Stomach (tissue), 9 donors: ENCODE data around the gene GPC5. TPM values are rescaled to one million over a fixed set of nuclear protein-coding genes. Genes with fewer than 3 reads are reported as not detected.

Experiments used
- DNase-seq, 2 donors: peaks; one replicate each; pipeline versions ENCODE4 v3.0.0 to v3.0.0-alpha.2; 2013 to 2019
- H3K27ac ChIP-seq, 5 donors: fragments of 200-600 bp in 4 of 5; sonication (generic) in 4 of 5; one replicate each; pipeline ENCODE4 v1.5.1; 2013 to 2019; ENCODE audit warnings: mild to moderate bottlenecking in 1 of 5, moderate library complexity in 1 of 5
- H3K27me3 ChIP-seq, 3 donors: fragments of 200-600 bp; sonication (generic); one replicate each; pipeline ENCODE4 v1.5.1; 2017 to 2019; ENCODE audit warnings: mixed run types in 1 of 3
- H3K36me3 ChIP-seq, 4 donors: fragments of 200-600 bp; sonication (generic); 1 replicate in 3 of 4; 2 replicates in 1 of 4; pipeline ENCODE4 v1.5.1; 2016 to 2019
- H3K4me1 ChIP-seq, 4 donors: fragments of 200-600 bp; sonication (generic); one replicate each; pipeline ENCODE4 v1.5.1; 2016 to 2019
- H3K4me3 ChIP-seq, 4 donors: fragments of 200-600 bp; sonication (generic) in 3 of 4; one replicate each; pipeline ENCODE4 v1.5.1; 2016 to 2019; ENCODE audit warnings: mild to moderate bottlenecking in 1 of 4
- H3K9me3 ChIP-seq, 4 donors: fragments of 200-600 bp; sonication (generic); one replicate each; pipeline ENCODE4 v1.5.1; 2016 to 2019
- EP300 ChIP-seq: sonication (generic); formaldehyde crosslinking; IDR thresholded peaks from one replicate; pipeline ENCODE4 v1.6.1; 2017; ENCODE audit warnings: antibody characterized with exemption
- POLR2A ChIP-seq, 4 donors: fragments of 450-650 bp; IDR thresholded peaks; one replicate each; pipeline ENCODE4 v1.6.1; 2016; ENCODE audit warnings: antibody characterized with exemption in 4 of 4, control low read depth in 2 of 4, mild to moderate bottlenecking in 1 of 4, moderate library complexity in 1 of 4
- POLR2AphosphoS5 ChIP-seq, 3 donors: sonication (generic); formaldehyde crosslinking; IDR thresholded peaks; one replicate each; pipeline ENCODE4 v1.6.1; 2016; ENCODE audit warnings: antibody characterized with exemption in 3 of 3
- WGBS, 5 donors: extraction: QIAGEN DNeasy Blood & Tissue Kit in 3 of 5; methylation state at CpG; one replicate each; pipeline versions ENCODE4 v1.1.5 to v1.1.7; 2013 to 2018; 5-methylcytosine and 5-hydroxymethylcytosine counted together
- intact Hi-C: fragments of 100-400 bp; cut with DNase I; formaldehyde crosslinking; loops from one replicate; pipeline ENCODE4 v1.15.1; 2023; ENCODE audit warnings: low total_unique reads
- polyA plus RNA-seq, 3 donors: library from polyadenylated mRNA; stranded (reverse); fragments of 200-250 nt; gene quantifications; one replicate each; pipeline ENCODE4 v1.2.3, GENCODE V29; 2013
- total RNA-seq, 5 donors: library from RNA; depleted of rRNA; stranded (reverse); fragments of >200 nt; gene quantifications; one replicate each; pipeline versions ENCODE4 v1.1.0 to v1.2.3, GENCODE V29; 2014 to 2016
- TF ChIP-seq, protein P1 (sequence below), 7 experiments: fragments of 450-650 bp in 4 of 7; fragments of 200-600 bp in 3 of 7; sonication (generic) in 3 of 7; IDR thresholded peaks; one replicate each; pipeline ENCODE4 v1.5.1; 2016 to 2019; ENCODE audit warnings: antibody characterized with exemption in 7 of 7, control low read depth in 2 of 7, mild to moderate bottlenecking in 1 of 7
- donor health status: healthy with polysubstance abuse.
- donor health status: Bipolar disorder and iron deficiency.
- donor health status: healthy.

Gene GPC5
- total and polyA plus RNA-seq, 8 donors = 0.87 to 2.8 TPM; not detected in 6

DNA sequence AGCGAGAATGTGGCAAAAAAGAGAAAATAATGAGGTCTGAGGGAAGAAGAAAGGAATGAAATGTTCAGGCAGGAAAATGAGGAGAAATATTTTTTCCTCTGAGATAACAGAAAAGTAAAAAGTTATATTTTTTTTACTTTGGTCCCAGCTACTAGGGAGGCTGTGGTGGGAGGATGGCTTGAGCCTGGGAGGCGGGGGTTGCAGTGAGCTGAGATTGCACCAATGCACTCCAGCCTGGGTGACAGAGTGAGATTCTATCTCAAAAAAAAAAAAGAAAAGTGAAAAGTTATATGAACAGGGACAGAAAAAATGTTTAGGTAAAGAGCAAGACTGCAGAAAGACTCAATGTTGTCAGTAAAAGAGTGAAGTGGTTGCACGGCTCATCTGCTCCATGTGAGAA lies 1224.5 kb downstream of the GPC5 start:
- no peak overlapping the region for H3K27ac ChIP-seq
- no peak overlapping the region for H3K4me3 ChIP-seq
- 72 to 90% (median 84%) methylated on average over 3 of the region's 3 CpGs for WGBS, 5 donors
- intact Hi-C loops = no loop called here
- no peaks in the 10 kb centered on the region for H3K36me3 ChIP-seq
- H3K9me3 ChIP-seq = no peaks in the 10 kb centered on the region
- no peaks in the 10 kb centered on the region for H3K27me3 ChIP-seq
- DNase-seq = no peak
- H3K4me1 ChIP-seq = no peaks in the 10 kb centered on the region
- TF ChIP-seq POLR2AphosphoS5 (IDR thresholded peaks at IDR 0.05) (no peak), POLR2A (IDR thresholded peaks at IDR 0.05) (no peak), EP300 (no peak)
- TF ChIP-seq, protein P1, sequence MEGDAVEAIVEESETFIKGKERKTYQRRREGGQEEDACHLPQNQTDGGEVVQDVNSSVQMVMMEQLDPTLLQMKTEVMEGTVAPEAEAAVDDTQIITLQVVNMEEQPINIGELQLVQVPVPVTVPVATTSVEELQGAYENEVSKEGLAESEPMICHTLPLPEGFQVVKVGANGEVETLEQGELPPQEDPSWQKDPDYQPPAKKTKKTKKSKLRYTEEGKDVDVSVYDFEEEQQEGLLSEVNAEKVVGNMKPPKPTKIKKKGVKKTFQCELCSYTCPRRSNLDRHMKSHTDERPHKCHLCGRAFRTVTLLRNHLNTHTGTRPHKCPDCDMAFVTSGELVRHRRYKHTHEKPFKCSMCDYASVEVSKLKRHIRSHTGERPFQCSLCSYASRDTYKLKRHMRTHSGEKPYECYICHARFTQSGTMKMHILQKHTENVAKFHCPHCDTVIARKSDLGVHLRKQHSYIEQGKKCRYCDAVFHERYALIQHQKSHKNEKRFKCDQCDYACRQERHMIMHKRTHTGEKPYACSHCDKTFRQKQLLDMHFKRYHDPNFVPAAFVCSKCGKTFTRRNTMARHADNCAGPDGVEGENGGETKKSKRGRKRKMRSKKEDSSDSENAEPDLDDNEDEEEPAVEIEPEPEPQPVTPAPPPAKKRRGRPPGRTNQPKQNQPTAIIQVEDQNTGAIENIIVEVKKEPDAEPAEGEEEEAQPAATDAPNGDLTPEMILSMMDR (IDR thresholded peaks at IDR 0.05) = no peak

DNA sequence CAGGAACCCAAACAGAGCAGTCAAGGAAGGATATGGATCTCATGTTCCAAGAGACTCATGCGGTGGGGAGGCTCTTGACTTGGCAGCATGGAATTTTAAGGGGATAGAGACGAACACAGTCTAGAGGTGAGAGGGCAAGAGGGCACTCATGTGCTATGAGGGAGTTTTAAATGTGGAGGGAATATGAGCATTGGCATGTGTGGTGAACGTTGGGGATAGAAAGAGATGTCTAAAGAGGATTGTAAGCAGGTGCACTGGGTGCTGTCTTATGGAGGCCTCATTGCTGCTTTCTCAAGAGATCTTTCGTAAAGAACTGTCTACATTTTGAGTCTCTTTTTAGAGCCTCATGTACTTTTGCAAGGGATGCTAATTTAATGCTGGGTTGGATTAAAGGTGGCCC lies 1227.9 kb downstream of the GPC5 start:
- Histone ChIP-seq H3K4me1 (no peaks in the 10 kb centered on the region), H3K9me3 (no peaks in the 10 kb centered on the region), H3K4me3 (no peak overlapping the region), H3K27ac (no peak overlapping the region), H3K27me3 (no peaks in the 10 kb centered on the region), H3K36me3 (no peaks in the 10 kb centered on the region)
- TF ChIP-seq POLR2AphosphoS5 (IDR thresholded peaks at IDR 0.05) (no peak), POLR2A (IDR thresholded peaks at IDR 0.05) (no peak), EP300 (no peak)
- TF ChIP-seq, protein P1 (IDR thresholded peaks at IDR 0.05) = no peak
- DNase-seq = no peak
- intact Hi-C loops = no loop called here
- 66 to 84% (median 80%) methylated on average over 4 of the region's 4 CpGs for WGBS, 5 donors

DNA sequence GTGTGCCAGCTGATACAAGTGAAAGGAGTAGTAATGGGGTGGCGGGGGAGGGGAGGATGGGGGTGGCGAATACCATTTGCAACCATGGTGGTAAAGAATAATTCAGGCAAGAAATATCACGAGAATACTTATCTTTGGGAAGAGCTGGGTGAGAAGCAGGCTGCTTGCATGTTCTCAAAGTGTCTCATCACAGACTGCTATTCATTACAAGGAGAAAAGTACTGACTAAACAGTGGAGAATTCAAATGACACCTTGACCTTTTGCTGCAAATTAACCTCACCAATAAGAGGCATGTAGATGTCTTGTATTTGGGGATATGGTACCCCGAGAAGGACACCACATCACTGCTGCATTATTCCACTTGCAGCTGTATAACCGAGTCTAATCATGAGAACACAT lies 1242.5 kb downstream of the GPC5 start:
- H3K36me3 ChIP-seq = no peaks in the 10 kb centered on the region
- H3K4me1 ChIP-seq = no peaks in the 10 kb centered on the region
- peaks cover 0 to 5% (median 0%) of the 10 kb centered on the region in 4 donors for H3K9me3 ChIP-seq
- WGBS, 5 donors = 73 to 83% (median 76%) methylated on average over 5 of the region's 5 CpGs
- H3K4me3 ChIP-seq = no peak overlapping the region
- no peak for DNase-seq
- H3K27me3 ChIP-seq = no peaks in the 10 kb centered on the region
- intact Hi-C loops = no loop called here
- H3K27ac ChIP-seq = no peak overlapping the region
- TF ChIP-seq POLR2A (IDR thresholded peaks at IDR 0.05) (no peak), EP300 (no peak), POLR2AphosphoS5 (IDR thresholded peaks at IDR 0.05) (no peak)
- TF ChIP-seq, protein P1 (IDR thresholded peaks at IDR 0.05) = no peak

DNA sequence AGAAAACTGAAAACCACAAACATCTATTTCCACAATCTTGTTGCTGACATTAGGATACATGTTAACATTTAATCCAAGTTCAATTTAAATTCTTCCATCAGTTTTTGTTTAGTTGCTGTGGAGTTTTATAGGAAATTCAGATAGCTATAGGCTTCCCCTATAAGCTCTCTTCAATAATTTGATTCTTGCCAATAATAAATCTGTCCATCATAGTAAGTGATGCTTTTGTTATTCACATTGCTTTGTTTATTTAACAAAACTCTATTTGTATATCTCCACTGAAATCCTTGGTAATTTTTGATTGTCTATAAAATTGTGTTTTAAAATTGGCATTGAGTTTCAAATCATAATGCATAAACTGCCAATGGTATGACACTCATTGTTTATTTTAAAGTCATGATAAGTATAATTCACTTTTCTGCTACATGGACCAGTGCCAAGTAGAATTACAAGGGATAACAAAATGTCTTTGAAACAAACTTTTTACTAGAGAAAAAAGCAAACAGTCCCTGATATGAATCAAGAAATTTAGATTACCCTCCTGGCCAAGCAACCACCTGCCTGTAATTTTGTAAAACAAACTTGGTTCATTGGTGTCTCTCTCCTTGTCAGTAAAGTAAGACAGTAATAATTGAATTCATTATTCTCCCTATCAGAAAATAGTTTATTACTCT lies 1250.9 kb downstream of the GPC5 start:
- Histone ChIP-seq H3K27me3 (no peaks in the 10 kb centered on the region), H3K4me3 (no peak overlapping the region), H3K9me3 (no peaks in the 10 kb centered on the region), H3K27ac (no peak overlapping the region), H3K4me1 (no peaks in the 10 kb centered on the region), H3K36me3 (no peaks in the 10 kb centered on the region)
- TF ChIP-seq EP300 (no peak), POLR2AphosphoS5 (IDR thresholded peaks at IDR 0.05) (no peak), POLR2A (IDR thresholded peaks at IDR 0.05) (no peak)
- TF ChIP-seq, protein P1 (IDR thresholded peaks at IDR 0.05) = no peak
- intact Hi-C loops = no loop called here
- no peak for DNase-seq
